GM21717 (cell line): ENCODE measurements around the gene MIEF2.

ENCODE experiments used
- ATAC-seq: cut with Tn5 transposase; IDR thresholded peaks from one replicate; pipeline ENCODE4 v1.9.1; 2021; ENCODE audit warnings: mild to moderate bottlenecking, moderate library complexity; ENCODE audit not compliant: unreplicated experiment

Gene MIEF2

GRCh38 chr17:18234853-18235380 lies 25.5 kb upstream of the MIEF2 start:
- ATAC-seq: no peak

DNA sequence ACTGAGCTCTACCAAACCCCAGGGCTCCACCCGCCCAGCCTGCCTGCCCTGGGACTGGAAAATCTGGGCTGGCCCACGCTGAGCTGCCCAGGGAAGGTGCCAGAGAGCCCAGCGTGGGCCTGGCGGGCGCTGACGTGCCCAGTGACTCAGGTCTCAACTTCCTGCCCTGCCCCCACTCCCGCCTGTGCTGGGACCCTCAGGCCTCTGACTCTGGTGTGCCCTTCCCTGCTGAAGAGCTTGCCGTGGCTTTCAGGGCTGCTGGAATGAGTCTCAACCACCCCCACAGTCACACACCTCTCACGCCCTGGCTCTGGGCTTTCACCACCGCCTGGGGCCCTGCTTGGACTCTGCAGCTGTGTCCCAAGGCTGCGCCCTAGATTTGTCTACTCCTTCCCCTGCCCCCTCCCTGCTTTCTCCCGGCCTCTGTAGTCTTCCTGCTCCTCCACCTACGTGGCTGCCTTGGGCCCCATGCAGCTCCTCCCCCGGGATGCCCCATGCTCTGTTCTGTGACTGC lies 24.7 kb upstream of the MIEF2 start:
- ATAC-seq: no peak

DNA sequence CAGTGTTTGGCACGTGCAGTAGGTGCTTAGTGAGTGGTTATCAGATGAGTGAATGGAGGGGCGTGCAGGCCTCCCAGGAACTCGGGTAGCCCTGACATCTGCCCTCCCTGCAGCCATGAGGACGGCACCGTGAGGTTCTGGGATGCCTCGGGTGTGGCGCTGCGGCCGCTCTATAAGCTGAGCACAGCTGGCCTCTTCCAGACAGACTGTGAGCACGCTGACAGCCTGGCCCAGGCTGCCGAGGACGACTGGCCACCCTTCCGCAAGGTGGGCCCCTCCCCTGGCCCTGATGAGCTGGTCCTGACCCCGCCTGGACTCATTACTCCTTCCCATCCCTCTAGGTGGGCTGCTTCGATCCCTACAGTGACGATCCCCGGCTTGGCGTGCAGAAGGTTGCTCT lies 24.0 kb upstream of the MIEF2 start:
- no peak for ATAC-seq

DNA sequence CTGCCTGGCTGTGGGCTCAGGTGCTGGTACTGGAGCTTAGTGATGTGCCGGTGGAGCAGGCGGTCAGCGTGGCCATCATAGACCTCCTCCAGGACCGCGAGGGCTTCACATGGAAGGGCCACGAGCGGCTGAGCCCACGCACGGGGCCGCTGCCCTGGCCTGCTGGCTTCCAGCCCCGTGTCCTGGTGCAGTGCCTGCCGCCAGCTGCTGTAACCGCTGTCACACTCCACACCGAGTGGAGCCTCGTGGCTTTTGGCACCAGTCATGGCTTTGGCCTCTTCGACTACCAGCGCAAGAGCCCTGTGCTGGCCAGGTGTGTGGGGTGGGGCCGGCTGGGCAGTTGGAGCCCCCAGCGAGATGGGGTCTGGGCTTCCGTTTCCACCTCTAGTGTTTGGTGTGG lies 23.0 kb upstream of the MIEF2 start:
- ATAC-seq: no peak

GRCh38 chr17:18238299-18238698 lies 22.2 kb upstream of the MIEF2 start:
- no peak for ATAC-seq

DNA sequence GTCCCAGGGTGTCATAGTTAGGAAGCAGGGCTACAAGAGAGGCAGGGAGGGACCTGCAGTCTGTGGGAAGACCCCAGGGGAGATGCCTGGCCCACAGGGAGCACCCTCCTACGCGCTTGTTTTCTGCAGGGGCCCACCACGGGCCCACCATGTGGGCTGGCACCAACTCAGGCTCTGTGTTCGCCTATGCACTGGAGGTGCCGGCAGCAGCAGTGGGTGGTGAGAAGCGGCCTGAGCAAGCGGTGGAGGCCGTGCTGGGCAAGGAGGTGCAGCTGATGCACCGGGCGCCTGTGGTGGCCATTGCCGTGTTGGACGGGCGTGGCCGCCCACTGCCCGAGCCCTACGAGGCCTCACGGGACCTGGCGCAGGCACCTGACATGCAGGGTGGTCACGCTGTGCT lies 20.0 kb upstream of the MIEF2 start:
- no peak for ATAC-seq

DNA sequence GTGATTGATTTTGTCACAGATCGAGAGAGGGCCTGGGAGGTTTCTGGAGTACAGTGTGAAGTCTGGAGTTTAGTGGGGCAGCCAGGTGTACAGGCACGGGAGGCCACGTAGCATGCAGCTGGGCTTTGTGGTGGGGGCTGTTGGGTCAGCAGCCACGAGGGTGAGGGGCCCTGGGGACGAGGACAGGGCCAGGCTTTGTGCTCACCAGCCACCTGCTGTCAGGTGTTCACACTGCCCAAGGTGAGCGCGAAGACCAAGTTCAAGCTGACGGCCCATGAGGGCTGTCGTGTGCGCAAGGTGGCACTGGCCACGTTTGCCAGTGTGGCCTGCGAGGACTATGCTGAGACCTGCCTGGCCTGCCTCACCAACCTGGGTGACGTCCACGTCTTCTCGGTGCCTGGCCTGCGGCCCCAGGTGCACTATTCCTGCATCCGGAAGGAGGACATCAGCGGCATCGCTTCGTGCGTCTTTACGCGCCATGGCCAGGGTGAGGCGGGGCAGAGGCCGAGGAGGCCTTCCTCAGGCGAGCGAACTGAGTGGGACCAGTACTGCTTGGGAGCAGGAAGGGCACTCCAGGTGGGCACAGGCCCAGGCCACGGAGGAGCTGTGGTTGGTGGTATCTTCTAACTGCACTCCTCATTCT lies 19.1 kb upstream of the MIEF2 start:
- no peak for ATAC-seq

- no peak for ATAC-seq
These were observed 15.3 kb upstream of the MIEF2 start for GRCh38 chr17:18245038-18245776.

DNA sequence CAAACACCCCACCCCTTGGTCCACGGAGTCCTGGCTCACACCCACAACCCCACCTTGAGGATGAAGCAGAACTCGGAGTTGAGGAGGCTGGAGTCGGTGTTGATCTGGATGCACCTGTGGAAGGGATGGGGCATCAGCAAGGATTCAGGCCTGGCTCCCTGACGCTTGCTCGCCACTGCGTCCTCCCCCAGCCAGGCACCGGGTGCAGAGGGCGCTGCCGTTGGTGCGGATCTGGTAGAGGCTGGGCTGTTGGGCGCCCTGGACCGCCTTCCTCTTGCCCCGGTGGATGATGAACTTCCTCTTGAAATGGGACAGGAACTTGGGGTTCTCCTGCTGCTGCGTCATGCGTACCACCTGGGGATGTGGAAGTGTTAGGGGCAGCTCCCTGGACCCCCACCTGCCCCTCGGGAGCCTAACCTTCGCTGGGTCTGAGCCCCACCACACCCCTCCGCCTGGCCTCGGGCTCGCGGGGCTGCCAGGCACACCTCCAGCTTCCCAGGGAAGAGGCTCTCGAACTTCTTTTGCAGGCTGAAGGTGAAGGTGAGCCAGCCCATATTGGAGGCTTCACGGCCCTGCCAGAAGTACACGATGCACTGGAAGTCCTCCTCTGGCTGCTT lies 14.2 kb upstream of the MIEF2 start:
- ATAC-seq: no peak

DNA sequence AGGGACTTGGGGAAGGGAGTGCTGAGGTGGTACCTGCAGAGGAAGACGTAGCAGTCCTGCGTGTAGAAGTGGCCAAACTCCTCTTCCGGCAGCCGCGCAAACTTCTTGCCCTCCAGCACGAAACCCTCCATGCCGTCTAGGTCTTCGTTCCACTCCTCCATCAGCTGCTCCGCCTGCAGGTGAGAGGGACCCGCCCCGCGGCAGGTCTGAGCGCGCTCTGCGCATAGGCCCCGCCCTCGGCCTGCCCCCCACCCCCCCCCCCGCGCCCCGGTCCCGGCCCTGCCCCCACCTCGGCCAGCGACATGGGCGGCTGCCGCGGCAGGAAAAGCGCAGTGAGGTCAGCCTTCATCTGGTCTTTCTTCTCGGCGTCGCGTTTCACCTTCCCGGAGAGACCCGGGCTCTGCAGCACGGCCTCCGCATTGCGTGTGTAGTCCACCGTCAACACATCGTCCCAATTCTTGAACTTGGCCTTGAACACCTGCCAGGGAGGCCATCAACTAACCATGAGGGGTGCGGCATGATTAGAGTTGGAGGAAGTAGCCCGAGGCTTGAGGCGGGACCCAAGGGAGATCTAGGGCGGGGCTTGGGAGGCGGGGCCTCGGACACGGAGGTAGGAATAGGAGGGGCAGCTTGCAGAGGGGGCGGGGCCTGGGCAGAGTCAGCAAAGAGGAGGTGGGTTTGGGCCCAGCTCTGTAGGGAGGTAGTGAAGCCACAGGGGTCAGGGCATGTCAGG lies 13.4 kb upstream of the MIEF2 start:
- ATAC-seq: no peak

- no peak for ATAC-seq
These were observed 12.9 kb upstream of the MIEF2 start for GRCh38 chr17:18247613-18248001.

GRCh38 chr17:18248300-18248731 lies 12.1 kb upstream of the MIEF2 start:
- no peak for ATAC-seq

DNA sequence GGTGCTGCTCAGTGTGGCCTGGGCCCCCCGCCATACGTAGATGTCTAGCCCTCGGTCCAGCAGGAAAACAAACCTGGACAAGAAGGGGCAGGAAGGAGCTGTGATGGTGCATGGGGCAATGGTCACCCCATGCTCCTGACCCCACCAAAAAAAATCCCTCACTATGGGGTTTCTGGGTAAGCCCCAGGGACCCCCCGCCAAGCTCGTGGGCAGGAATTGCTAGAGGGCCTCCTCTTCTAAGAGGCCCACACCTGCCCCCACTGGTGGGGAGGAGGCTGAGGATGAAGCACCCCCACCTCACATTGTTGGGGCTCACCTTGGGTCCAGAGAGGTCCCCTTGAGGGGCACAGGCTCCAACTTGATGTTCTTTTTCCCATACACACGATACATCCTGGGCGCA lies 11.7 kb upstream of the MIEF2 start:
- no peak for ATAC-seq

DNA sequence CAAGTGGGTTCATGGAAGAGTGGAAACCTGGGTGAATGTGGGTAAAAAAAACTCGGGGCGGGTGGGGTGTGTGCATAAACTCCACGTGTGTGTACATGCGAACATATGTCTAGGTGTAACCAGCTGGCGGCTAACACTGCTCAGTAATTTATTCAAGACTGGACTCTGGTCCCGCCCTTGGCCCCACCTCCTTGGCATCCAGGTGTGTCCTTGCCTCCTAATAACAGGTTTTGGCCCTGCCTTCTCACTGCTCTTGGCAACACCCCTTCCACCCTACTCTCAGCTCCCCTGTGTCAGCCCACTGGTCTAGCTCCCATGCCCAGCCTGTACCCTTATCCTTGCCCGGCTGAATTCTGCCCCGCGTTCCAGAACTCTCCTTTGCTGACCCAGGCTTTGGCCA lies 10.2 kb upstream of the MIEF2 start:
- ATAC-seq: no peak

- ATAC-seq: no peak
These were observed 9.8 kb upstream of the MIEF2 start for GRCh38 chr17:18250708-18251107.

DNA sequence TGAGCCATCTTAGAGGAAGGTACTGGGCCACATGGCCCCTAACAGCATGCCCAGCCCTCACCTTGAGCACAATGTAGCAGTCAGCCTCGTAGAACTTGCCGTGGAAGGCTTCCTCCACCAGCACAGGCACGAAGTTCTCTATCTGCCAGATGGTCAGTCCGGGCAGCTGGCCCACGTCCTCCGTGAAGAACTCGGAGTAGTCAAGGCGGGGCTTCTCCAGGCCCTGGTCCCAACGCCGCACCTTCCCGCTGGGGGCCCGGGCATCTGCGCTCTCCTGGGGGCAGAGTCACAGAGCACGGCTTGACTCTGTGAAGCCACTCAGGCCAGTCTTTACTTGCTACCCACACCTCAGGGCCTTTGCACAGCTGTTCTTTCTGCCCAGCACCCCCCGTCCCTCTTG lies 9.3 kb upstream of the MIEF2 start:
- ATAC-seq: no peak

- ATAC-seq: no peak
These were observed 8.3 kb upstream of the MIEF2 start for GRCh38 chr17:18252160-18252559.

- no peak for ATAC-seq
These were observed 7.1 kb upstream of the MIEF2 start for GRCh38 chr17:18253187-18253884.

- no peak for ATAC-seq
These were observed 6.3 kb upstream of the MIEF2 start for GRCh38 chr17:18253947-18254821.
